ENCODE data around the gene PRDM16.

PRDM16 gene

GRCh38 chr1:3323021-3323795, 254.2 kb downstream of the PRDM16 start:
- DNase-seq (ENCODE audit: low read depth) = no peak

DNA sequence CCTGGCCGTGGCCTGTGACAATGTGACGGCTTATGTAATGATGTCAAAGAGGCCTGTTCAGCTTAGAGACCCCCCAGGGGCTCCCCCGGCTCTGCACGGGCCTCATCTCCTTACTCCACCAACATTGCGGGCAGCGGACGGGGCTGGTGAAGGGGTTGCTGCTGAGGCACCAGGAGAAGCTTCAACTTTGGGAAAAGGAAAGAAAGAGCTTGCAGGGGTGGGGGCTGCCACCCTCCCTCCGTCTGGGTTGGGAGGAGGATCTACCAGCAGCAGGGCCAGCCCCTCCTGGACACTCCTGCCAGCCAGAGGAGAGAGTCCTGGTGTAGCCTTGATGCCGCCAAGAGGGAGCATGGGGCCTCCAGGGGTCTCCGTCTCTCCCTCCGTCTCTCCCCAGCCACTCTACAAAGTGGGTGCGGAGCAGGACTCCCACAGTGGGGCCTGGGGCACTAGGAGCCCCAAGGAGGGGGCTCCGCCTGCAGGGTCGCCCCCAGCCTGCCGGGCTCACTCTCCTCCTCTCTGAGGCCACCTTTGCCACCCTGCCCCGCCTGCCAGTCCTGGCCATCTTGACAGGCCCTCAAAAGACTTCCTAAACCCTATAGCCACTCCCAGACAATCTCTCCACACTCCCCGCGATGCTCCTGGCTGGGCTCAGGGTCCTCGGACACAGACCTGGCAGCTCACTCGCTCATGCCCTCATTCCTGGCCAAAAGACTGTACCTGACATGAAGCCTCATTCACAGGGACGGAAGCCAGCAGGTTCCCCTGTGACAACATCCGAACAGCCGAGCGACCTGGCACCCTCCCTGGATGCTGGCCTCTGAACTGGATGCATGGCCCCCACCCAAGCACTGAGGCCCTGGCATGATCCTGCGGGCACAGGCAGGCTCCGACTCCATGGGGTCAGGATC, 255.0 kb downstream of the PRDM16 start:
- DNase-seq (ENCODE audit: low read depth) = no peak

- DNase-seq (ENCODE audit: low read depth) = no peak
Observed at GRCh38 chr1:3324704-3325535, 255.9 kb downstream of the PRDM16 start.

DNA sequence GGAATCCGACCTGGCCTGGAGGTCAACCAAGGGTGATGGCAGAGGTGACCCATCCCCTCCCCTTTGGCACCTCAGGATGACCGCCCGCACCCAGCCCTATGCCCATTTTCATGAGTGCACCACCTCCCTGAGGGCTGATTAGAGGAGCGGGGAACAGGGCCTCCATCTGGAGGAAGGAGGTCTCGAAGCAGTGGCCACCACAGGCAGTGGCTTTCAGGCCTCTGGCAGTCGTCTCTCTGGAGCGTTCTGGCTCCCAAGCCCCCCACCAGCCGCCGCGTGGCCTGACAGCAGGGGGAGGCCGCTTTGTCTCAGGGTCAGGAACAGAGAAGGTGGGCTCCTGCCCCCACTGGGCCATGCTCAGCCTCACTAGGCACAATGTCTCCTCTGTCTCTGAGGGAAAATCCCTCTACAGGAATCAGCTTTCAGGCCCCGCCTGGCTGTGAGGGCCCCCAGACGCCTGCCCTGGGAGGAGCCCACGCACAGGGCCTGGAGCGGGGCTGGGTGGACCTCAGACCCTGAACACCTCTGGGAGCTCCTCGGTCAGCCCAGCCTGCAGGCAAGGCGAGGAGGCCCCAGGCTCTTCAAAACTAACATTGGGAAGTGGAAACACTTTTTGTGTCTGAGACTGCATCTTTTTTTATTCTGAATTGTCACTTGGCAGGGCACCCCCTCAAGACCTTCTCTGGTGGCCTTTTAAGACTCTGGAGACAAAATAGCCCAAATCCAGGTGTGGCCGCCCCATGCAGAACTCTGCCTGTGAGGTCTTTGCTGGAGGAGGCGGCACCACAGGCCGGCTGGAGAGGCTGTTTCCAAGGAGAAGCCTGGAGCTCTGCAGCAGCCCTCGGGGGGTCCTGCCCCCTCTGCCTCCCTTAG, 257.7 kb downstream of the PRDM16 start:
- no peak for DNase-seq (ENCODE audit: low read depth)

DNA sequence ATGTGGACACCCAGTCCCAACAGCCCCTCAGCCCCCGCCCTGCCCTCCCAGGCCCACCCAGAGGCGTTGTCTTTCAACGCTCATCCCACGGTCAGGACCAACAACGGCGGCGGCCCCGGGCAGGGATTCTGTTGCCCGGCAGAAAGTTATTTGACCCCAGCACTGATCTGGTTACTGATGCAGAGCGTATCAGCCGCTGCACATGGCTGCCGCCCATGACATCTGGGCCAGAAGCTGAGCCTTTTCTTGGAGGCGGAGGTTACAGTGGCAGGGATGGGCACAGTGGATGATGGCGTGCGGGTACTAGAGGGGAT, 258.3 kb downstream of the PRDM16 start:
- no peak for DNase-seq (ENCODE audit: low read depth)

GRCh38 chr1:3327936-3328590, 259.1 kb downstream of the PRDM16 start:
- DNase-seq (ENCODE audit: low read depth) = no peak

- no peak for DNase-seq (ENCODE audit: low read depth)
Observed at GRCh38 chr1:3329640-3330281, 260.8 kb downstream of the PRDM16 start.

- DNase-seq (ENCODE audit: low read depth) = no peak
Observed at GRCh38 chr1:3330771-3331245, 261.8 kb downstream of the PRDM16 start.

DNA sequence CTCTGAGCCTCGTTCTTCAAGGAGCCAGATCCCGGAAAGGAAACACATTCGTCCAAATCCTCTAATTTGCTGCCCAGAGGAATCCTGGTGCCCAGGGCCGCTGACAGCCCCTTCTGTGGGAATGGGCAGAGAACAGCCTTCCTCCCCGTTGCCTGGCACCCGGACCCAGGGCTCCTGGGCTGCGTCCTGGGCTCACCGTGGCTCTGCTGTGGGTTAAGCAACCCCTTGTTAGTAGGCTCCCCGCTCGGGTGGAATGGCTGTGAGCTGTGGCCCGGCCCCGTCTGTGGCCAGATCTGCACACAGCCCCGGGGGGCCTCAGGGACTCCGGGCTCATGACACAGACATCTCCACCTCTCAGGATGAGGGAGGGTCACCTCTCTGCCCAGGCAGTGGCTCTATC, 262.6 kb downstream of the PRDM16 start:
- no peak for DNase-seq (ENCODE audit: low read depth)

GRCh38 chr1:3332043-3332442, 263.0 kb downstream of the PRDM16 start:
- DNase-seq (ENCODE audit: low read depth) = no peak

GRCh38 chr1:3332662-3333061, 263.7 kb downstream of the PRDM16 start:
- DNase-seq (ENCODE audit: low read depth) = no peak

- DNase-seq (ENCODE audit: low read depth) = no peak
Observed at GRCh38 chr1:3333903-3334302, 264.9 kb downstream of the PRDM16 start.

DNA sequence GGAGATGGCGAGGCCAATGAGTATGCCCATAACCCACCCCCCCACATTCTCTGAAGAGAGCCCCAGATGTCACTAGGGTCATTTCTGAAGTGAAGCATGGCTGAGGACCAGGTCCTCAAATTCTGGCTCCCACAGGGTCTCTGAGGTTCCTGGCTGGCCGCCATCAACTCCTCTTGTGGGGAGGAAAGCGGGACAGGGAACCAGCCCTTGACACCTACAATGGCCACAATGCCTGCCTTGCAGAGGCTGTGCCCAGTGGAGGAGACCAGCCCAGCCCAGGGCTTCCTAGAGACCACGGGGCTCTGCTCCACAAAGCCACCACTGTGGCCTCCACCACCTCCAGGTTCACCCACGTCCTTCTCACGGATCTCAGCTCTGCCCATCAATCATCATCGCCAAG, 265.4 kb downstream of the PRDM16 start:
- no peak for DNase-seq (ENCODE audit: low read depth)

- no peak for DNase-seq (ENCODE audit: low read depth)
Observed at GRCh38 chr1:3335754-3336640, 267.0 kb downstream of the PRDM16 start.

DNA sequence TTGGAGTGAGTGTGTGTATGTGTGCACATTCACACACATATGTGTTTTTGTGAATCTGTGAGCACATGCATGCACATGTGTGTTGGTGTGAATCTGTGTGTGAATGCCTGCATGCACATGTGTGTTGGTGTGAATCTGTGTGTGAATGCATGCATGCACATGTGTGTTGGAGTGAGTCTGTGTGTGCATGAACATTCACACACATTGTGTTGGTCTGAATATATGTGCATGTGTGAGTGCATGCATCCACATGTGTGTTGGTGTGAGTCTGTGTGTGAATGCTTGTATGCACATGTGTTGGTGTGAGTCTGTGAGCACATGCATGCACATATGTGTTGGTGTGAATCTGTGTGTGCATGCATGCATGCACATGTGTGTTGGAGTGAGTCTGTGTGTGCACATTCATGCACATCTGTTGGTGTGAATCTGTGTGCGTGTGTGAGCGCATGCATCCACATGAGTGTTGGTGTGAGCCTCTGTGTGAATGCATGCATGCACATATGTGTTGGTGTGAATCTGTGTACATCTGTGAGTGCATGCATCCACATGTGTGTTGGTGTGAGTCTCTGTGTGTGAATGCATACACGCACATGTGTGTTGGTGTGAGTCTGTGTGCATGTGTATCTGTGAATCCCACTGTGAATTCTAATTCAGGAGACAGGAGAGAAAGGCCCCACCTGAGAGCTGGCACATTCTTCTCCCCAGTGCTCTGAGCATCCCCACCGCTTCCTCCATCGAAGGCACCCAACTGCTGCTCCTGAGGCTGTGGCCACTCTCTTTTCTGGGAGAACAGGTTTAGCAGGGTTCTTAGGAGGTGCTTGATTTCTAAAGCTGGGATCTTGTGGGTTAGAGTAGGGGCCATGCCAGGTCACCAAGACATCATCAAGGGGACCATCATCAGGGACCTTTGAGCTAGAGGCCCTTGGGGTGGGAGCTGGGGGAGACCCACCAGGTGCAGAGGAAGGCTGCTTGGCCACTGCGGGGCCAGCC, 267.9 kb downstream of the PRDM16 start:
- DNase-seq (ENCODE audit: low read depth) = no peak

- no peak for DNase-seq (ENCODE audit: low read depth)
Observed at GRCh38 chr1:3337798-3338724, 269.1 kb downstream of the PRDM16 start.

DNA sequence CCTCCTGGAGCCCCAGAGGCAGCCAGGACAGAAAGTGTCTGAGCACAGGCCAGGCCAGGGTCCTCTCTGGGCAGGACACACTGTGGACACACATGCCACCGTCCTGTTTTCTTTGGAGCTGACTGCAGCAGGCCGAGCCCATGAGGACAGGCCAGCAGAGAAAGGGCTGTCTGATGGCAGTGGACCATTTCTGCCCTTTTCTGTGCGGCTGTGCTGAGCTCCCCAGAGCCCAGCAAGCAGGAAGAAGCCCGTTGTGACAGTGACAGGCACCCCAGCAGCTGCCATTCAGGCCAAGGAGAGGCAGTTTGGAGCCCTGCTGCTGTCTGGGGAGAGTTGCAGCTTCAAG, 269.7 kb downstream of the PRDM16 start:
- no peak for DNase-seq (ENCODE audit: low read depth)

Data from stimulated activated CD8-positive, alpha-beta memory T cell treated with anti-CD3 and anti-CD28 coated beads, Interleukin-15, amount 100 ng/mL, for 24 hours (primary cell).